GM23338 (cell line): Measurements from ENCODE around the gene PDF. TPM values are rescaled to one million over a fixed set of nuclear protein-coding genes. Genes with fewer than 3 reads are reported as not detected.

Experiments
- ATAC-seq: fragments of 200-7000 bp; cut with Tn5 transposase; 3 replicates; pipeline ENCODE4 v1.9.1; 2020
- DNase-seq: peaks from one replicate; pipeline ENCODE4 v3.0.0-alpha.2; 2015; ENCODE audit warnings: low spot score
- H2AFZ ChIP-seq: fragments of 200-600 bp; sonication (generic); 2 replicates; pipeline ENCODE4 v1.8.0; 2016; ENCODE audit warnings: antibody characterized with exemption, mild to moderate bottlenecking, moderate library complexity
- H3F3A ChIP-seq: fragments of 200-600 bp; sonication (generic); replicated peaks from 2 replicates; pipeline ENCODE4 v1.8.0; 2017; ENCODE audit warnings: antibody characterized with exemption, mixed run types, low read depth
- H3K27ac ChIP-seq: fragments of 200-600 bp; sonication (generic); 2 replicates; pipeline ENCODE4 v1.6.1; 2016; ENCODE audit warnings: low read depth
- H3K27me3 ChIP-seq: fragments of 200-600 bp; sonication (generic); 2 replicates; pipeline ENCODE4 v1.8.0; 2016; ENCODE audit warnings: mild to moderate bottlenecking, mixed run types, moderate library complexity; ENCODE audit not compliant: insufficient read depth
- H3K36me3 ChIP-seq: fragments of 200-600 bp; sonication (generic); 2 replicates; pipeline ENCODE4 v1.8.0; 2016; ENCODE audit warnings: mild to moderate bottlenecking; ENCODE audit not compliant: insufficient read depth
- H3K4me1 ChIP-seq: fragments of 200-600 bp; sonication (generic); 2 replicates; pipeline ENCODE4 v1.8.0; 2016; ENCODE audit warnings: mild to moderate bottlenecking, moderate library complexity; ENCODE audit not compliant: insufficient read depth
- H3K4me2 ChIP-seq: fragments of 200-600 bp; sonication (generic); 2 replicates; pipeline ENCODE4 v1.7.1; 2017; ENCODE audit warnings: mixed run types
- H3K4me3 ChIP-seq: fragments of 200-600 bp; sonication (generic); 2 replicates; pipeline ENCODE4 v1.6.1; 2016; ENCODE audit warnings: mixed run types
- H3K79me2 ChIP-seq: fragments of 200-600 bp; sonication (generic); replicated peaks from 2 replicates; pipeline ENCODE4 v1.8.0; 2017; ENCODE audit warnings: mild to moderate bottlenecking; ENCODE audit not compliant: insufficient read depth
- H3K9me2 ChIP-seq: fragments of 200-600 bp; sonication (generic); 2 replicates; pipeline ENCODE4 v1.8.0; 2017; ENCODE audit not compliant: insufficient read depth
- H4K20me1 ChIP-seq: fragments of 200-600 bp; sonication (generic); replicated peaks from 2 replicates; pipeline ENCODE4 v1.8.0; 2017; ENCODE audit warnings: mild to moderate bottlenecking; ENCODE audit not compliant: insufficient read depth
- H3K27ac Mint-ChIP-seq: 2 replicates; pipeline ENCODE4 v1.8.0; 2020; ENCODE audit warnings: inconsistent platforms, mild to moderate bottlenecking, moderate library complexity, mixed read lengths
- H3K27me3 Mint-ChIP-seq: 3 replicates; pipeline ENCODE4 v1.8.0; 2022; ENCODE audit warnings: low read depth, mild to moderate bottlenecking, moderate library complexity, mixed read lengths, inconsistent platforms; ENCODE audit not compliant: insufficient read depth, poor library complexity
- H3K36me3 Mint-ChIP-seq: 3 replicates; pipeline ENCODE4 v1.8.0; 2021; ENCODE audit warnings: low read depth, mild to moderate bottlenecking, inconsistent platforms, moderate library complexity, mixed read lengths
- H3K4me1 Mint-ChIP-seq: 3 replicates; pipeline ENCODE4 v1.8.0; 2020; ENCODE audit warnings: mild to moderate bottlenecking, inconsistent platforms, mixed read lengths
- H3K4me3 Mint-ChIP-seq: 3 replicates; pipeline ENCODE4 v1.8.0; 2021; ENCODE audit warnings: moderate library complexity, mild to moderate bottlenecking, inconsistent platforms, mixed read lengths
- H3K9me3 Mint-ChIP-seq: 3 replicates; pipeline ENCODE4 v1.8.0; 2020; ENCODE audit warnings: moderate library complexity, mild to moderate bottlenecking, inconsistent platforms, mixed read lengths
- CREB1 ChIP-seq: fragments of 250-450 bp; sonication (Bioruptor Pico); IDR thresholded peaks from 2 replicates; pipeline ENCODE4 v1.5.0; 2020; ENCODE audit warnings: low read depth, mild to moderate bottlenecking, moderate library complexity
- EZH2 ChIP-seq: fragments of 200-600 bp; sonication (generic); IDR thresholded peaks from one replicate; pipeline ENCODE4 v1.8.0; 2017; ENCODE audit warnings: antibody characterized with exemption, mild to moderate bottlenecking, low read depth; ENCODE audit not compliant: unreplicated experiment
- EZH2phosphoT487 ChIP-seq: fragments of 200-600 bp; sonication (generic); IDR thresholded peaks from one replicate; pipeline ENCODE4 v1.8.1; 2018; ENCODE audit warnings: antibody characterized with exemption; ENCODE audit not compliant: unreplicated experiment
- JUNB ChIP-seq: IDR thresholded peaks from one replicate; pipeline ENCODE4 v1.6.1; 2016; ENCODE audit warnings: antibody characterized with exemption; ENCODE audit not compliant: unreplicated experiment
- NANOG ChIP-seq: IDR thresholded peaks from 2 replicates; pipeline ENCODE4 v1.6.1; 2016; ENCODE audit warnings: antibody characterized with exemption, borderline replicate concordance
- POLR2AphosphoS5 ChIP-seq: IDR thresholded peaks from 2 replicates; pipeline ENCODE4 v1.6.1; 2016; ENCODE audit warnings: antibody characterized with exemption, low read depth
- STAT1 ChIP-seq: IDR thresholded peaks from one replicate; pipeline ENCODE4 v1.6.1; 2016; ENCODE audit warnings: antibody characterized with exemption; ENCODE audit not compliant: unreplicated experiment
- ZNF114 ChIP-seq: fragments of 250-450 bp; sonication (Bioruptor Pico); IDR thresholded peaks from 2 replicates; pipeline ENCODE4 v1.5.0; 2020; ENCODE audit warnings: mild to moderate bottlenecking, moderate library complexity
- ZNF331 ChIP-seq: fragments of 250-450 bp; sonication (Bioruptor Pico); IDR thresholded peaks from 2 replicates; pipeline ENCODE4 v1.5.0; 2020; ENCODE audit warnings: low read depth, mild to moderate bottlenecking, moderate library complexity
- ZNF462 ChIP-seq: fragments of 250-450 bp; sonication (Bioruptor Pico); IDR thresholded peaks from 2 replicates; pipeline ENCODE4 v1.5.0; 2020; ENCODE audit warnings: mild to moderate bottlenecking, moderate library complexity
- polyA plus RNA-seq: library from polyadenylated mRNA; unstranded; fragments of >200 nt; fragmentation: Nextera tagmentation; extraction: Ambion mirVana; gene quantifications from 2 replicates; pipeline ENCODE4 v1.2.1, GENCODE V29; 2016
- total RNA-seq: library from RNA; depleted of rRNA; stranded (reverse); fragments of >200 nt; shearing (Covaris generic); gene quantifications from 2 replicates; pipeline ENCODE4 v1.2.3, GENCODE V29; 2014
- TF ChIP-seq, protein P1 (sequence below), 2 experiments: fragments of 200-600 bp in 1 of 2; sonication (generic) in 1 of 2; conservative IDR thresholded peaks; 2 replicates each; pipeline versions ENCODE4 v1.5.1 to v1.6.1; 2016 to 2017; ENCODE audit warnings: antibody characterized with exemption in 2 of 2, low read depth in 2 of 2, mild to moderate bottlenecking in 2 of 2, moderate library complexity in 1 of 2
- TF ChIP-seq, protein P2 (sequence below): IDR thresholded peaks from 2 replicates; pipeline ENCODE4 v1.6.1; 2016; ENCODE audit warnings: antibody characterized with exemption
- TF ChIP-seq, protein P3 (sequence below): IDR thresholded peaks from one replicate; pipeline ENCODE4 v1.6.1; 2018; ENCODE audit warnings: antibody characterized with exemption; ENCODE audit not compliant: unreplicated experiment

The PDF gene
- total and polyA plus RNA-seq, 2 experiments from 2014 or later = 18.8 to 43.4 TPM

DNA sequence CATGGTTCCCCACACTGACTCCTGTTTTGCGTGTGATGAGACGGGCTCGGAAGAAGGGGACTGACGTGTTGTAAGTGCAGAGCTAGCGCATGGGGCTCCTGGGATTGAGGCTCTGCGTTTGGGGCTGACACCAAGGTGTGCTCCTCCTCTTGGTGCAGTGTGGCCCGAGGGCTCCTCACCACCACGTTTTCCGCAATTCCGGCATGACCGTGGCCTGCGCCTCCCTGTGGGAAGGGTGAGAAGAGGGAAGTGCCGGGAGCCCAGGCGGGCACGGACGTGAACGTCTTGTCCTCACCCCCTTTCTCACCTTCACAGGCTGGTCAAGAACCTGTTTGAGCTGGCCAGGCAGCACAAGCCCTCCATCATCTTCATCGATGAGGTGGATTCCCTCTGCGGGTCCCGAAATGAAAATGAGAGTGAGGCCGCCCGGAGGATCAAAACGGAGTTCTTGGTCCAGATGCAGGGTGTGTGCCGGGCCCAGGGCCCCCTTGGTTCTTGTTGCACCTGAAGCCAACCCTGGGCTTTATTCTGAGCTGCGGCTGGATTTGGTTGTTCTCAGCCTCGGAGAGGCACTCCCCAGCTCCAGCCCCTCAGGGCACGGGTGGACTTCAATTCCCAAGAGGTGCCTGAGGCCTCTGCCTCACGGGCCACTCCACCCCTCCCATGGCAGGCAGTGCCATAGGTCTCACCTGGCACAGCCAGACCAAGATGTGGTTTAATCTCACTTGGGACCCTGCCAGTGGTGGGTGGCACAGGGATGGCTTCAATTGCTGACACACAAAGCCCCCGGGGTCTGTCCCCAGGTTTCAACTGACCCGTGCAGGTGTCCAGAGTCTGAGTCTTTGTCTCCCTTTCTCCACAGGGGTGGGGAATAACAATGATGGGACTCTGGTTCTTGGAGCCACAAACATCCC lies 10.3 kb downstream of the PDF start:
- peaks cover 7% of the 10 kb centered on the region; the same call in 1 of the 2 replicates for H3F3A ChIP-seq
- no peak overlapping the region; the same call in 1 of the 2 replicates for H3K27ac Mint-ChIP-seq

More for the DNA sequence above, 10.3 kb downstream of the PDF start:
- Histone ChIP-seq H4K20me1 (peaks cover 17% of the 10 kb centered on the region), H3K4me3 (no peak overlapping the region), H3K27me3 (no peaks in the 10 kb centered on the region), H3K79me2 (peaks cover 11% of the 10 kb centered on the region), H2AFZ (no peak overlapping the region), H3K27ac (no peak overlapping the region), H3K36me3 (peaks cover 4% of the 10 kb centered on the region), H3K9me2 (no peaks in the 10 kb centered on the region), H3K4me2 (no peak overlapping the region), H3K4me1 (no peaks in the 10 kb centered on the region)
- ATAC-seq (no peak), DNase-seq (no peak)
- no peaks in the 10 kb centered on the region for H3K9me3 Mint-ChIP-seq
- no peaks in the 10 kb centered on the region; the same call in 2 of the 3 replicates for H3K4me1 Mint-ChIP-seq
- H3K27me3 Mint-ChIP-seq = peaks cover 14% of the 10 kb centered on the region
- TF ChIP-seq ZNF462 = no peak
- TF ChIP-seq ZNF114 (CRISPR knock-in tag) = no peak
- no peak for TF ChIP-seq CREB1 (CRISPR knock-in tag)
- TF ChIP-seq, protein P1, sequence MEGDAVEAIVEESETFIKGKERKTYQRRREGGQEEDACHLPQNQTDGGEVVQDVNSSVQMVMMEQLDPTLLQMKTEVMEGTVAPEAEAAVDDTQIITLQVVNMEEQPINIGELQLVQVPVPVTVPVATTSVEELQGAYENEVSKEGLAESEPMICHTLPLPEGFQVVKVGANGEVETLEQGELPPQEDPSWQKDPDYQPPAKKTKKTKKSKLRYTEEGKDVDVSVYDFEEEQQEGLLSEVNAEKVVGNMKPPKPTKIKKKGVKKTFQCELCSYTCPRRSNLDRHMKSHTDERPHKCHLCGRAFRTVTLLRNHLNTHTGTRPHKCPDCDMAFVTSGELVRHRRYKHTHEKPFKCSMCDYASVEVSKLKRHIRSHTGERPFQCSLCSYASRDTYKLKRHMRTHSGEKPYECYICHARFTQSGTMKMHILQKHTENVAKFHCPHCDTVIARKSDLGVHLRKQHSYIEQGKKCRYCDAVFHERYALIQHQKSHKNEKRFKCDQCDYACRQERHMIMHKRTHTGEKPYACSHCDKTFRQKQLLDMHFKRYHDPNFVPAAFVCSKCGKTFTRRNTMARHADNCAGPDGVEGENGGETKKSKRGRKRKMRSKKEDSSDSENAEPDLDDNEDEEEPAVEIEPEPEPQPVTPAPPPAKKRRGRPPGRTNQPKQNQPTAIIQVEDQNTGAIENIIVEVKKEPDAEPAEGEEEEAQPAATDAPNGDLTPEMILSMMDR (conservative IDR thresholded peaks at IDR 0.05; ENCODE audit: low read depth in 2 of 2) = no peak
- TF ChIP-seq JUNB = no peak
- TF ChIP-seq STAT1 = no peak
- TF ChIP-seq EZH2phosphoT487 = no peak
- no peak for TF ChIP-seq ZNF331 (CRISPR knock-in tag)
- TF ChIP-seq, protein P2, sequence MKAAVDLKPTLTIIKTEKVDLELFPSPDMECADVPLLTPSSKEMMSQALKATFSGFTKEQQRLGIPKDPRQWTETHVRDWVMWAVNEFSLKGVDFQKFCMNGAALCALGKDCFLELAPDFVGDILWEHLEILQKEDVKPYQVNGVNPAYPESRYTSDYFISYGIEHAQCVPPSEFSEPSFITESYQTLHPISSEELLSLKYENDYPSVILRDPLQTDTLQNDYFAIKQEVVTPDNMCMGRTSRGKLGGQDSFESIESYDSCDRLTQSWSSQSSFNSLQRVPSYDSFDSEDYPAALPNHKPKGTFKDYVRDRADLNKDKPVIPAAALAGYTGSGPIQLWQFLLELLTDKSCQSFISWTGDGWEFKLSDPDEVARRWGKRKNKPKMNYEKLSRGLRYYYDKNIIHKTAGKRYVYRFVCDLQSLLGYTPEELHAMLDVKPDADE = no peak
- no peak for TF ChIP-seq EZH2
- no peak for TF ChIP-seq NANOG
- TF ChIP-seq, protein P3, sequence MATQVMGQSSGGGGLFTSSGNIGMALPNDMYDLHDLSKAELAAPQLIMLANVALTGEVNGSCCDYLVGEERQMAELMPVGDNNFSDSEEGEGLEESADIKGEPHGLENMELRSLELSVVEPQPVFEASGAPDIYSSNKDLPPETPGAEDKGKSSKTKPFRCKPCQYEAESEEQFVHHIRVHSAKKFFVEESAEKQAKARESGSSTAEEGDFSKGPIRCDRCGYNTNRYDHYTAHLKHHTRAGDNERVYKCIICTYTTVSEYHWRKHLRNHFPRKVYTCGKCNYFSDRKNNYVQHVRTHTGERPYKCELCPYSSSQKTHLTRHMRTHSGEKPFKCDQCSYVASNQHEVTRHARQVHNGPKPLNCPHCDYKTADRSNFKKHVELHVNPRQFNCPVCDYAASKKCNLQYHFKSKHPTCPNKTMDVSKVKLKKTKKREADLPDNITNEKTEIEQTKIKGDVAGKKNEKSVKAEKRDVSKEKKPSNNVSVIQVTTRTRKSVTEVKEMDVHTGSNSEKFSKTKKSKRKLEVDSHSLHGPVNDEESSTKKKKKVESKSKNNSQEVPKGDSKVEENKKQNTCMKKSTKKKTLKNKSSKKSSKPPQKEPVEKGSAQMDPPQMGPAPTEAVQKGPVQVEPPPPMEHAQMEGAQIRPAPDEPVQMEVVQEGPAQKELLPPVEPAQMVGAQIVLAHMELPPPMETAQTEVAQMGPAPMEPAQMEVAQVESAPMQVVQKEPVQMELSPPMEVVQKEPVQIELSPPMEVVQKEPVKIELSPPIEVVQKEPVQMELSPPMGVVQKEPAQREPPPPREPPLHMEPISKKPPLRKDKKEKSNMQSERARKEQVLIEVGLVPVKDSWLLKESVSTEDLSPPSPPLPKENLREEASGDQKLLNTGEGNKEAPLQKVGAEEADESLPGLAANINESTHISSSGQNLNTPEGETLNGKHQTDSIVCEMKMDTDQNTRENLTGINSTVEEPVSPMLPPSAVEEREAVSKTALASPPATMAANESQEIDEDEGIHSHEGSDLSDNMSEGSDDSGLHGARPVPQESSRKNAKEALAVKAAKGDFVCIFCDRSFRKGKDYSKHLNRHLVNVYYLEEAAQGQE = no peak
- no peak for TF ChIP-seq POLR2AphosphoS5
- peaks cover 80% of the 10 kb centered on the region for H3K36me3 Mint-ChIP-seq
- no peak overlapping the region for H3K4me3 Mint-ChIP-seq
